Measurements from ENCODE around the gene DPF1. TPM values are rescaled to one million over a fixed set of nuclear protein-coding genes. Genes with fewer than 3 reads are reported as not detected.
A peak's percentile ranks its signal among the peaks of the same experiment; 100 is the strongest.
"Not testable (repeated sequence)": the region's sequence is repeated elsewhere in the genome, so short reads cannot be mapped to it uniquely, and the experiment has no call there.

DPF1 gene
- total RNA-seq, 1 donor from 2014 or later = 3.4 TPM

- Mint-ChIP-seq H3K4me3 (ENCODE audit: low read depth) (no peak overlapping the region), H3K27ac (no peak overlapping the region), H3K4me1 (ENCODE audit: low read depth) (peaks cover 10% of the 10 kb centered on the region), H3K9me3 (no peaks in the 10 kb centered on the region), H3K36me3 (ENCODE audit: low read depth) (peaks cover 10% of the 10 kb centered on the region), H3K27me3 (ENCODE audit: low read depth) (no peaks in the 10 kb centered on the region)
- intact Hi-C loops (cut with micrococcal nuclease) = no loop called here
- DNase-seq (ENCODE audit: low spot score) = no peak
These were observed 21.9 kb upstream of the DPF1 start for GRCh38 chr19:38245826-38246498.

GRCh38 chr19:38243279-38243673, 19.3 kb upstream of the DPF1 start:
- H3K4me1 Mint-ChIP-seq (ENCODE audit: low read depth) = peaks cover 8% of the 10 kb centered on the region
- no peaks in the 10 kb centered on the region for H3K9me3 Mint-ChIP-seq
- H3K4me3 Mint-ChIP-seq (ENCODE audit: low read depth) = peak overlapping the region; percentile 74
- intact Hi-C loops (cut with micrococcal nuclease) = loop anchor here (5.0 kb wide), 1 partner anchor 129 kb away; the partner anchor contains the start of gene PSMD8
- DNase-seq (ENCODE audit: low spot score) = no peak
- H3K27ac Mint-ChIP-seq = no peak overlapping the region
- no peaks in the 10 kb centered on the region for H3K27me3 Mint-ChIP-seq (ENCODE audit: low read depth)
- no peaks in the 10 kb centered on the region for H3K36me3 Mint-ChIP-seq (ENCODE audit: low read depth)

GRCh38 chr19:38239816-38240215, 15.8 kb upstream of the DPF1 start:
- Mint-ChIP-seq H3K27ac (no peak overlapping the region), H3K36me3 (ENCODE audit: low read depth) (no peaks in the 10 kb centered on the region), H3K9me3 (no peaks in the 10 kb centered on the region), H3K27me3 (ENCODE audit: low read depth) (no peaks in the 10 kb centered on the region), H3K4me1 (ENCODE audit: low read depth) (peaks cover 5% of the 10 kb centered on the region), H3K4me3 (ENCODE audit: low read depth) (no peak overlapping the region)
- no peak for DNase-seq (ENCODE audit: low spot score)
- intact Hi-C loops (cut with micrococcal nuclease) = loop anchor here (5.0 kb wide), 1 partner anchor 132 kb away; the partner anchor contains the start of gene PSMD8

GRCh38 chr19:38234615-38235014, 10.6 kb upstream of the DPF1 start:
- DNase-seq (ENCODE audit: low spot score) = no peak
- H3K36me3 Mint-ChIP-seq (ENCODE audit: low read depth) = no peaks in the 10 kb centered on the region
- peaks cover 19% of the 10 kb centered on the region for H3K27me3 Mint-ChIP-seq (ENCODE audit: low read depth)
- intact Hi-C loops (cut with micrococcal nuclease) = loop anchor here (5.0 kb wide), 2 partner anchors 83 to 153 kb away; partner anchors contain the start of genes GGN, KCNK6, SPRED3 and YIF1B
- H3K9me3 Mint-ChIP-seq = no peaks in the 10 kb centered on the region
- no peak overlapping the region for H3K27ac Mint-ChIP-seq
- no peak overlapping the region for H3K4me3 Mint-ChIP-seq (ENCODE audit: low read depth)
- peaks cover 4% of the 10 kb centered on the region for H3K4me1 Mint-ChIP-seq (ENCODE audit: low read depth)

GRCh38 chr19:38233740-38234251, 9.8 kb upstream of the DPF1 start:
- H3K27me3 Mint-ChIP-seq (ENCODE audit: low read depth) = peaks cover 21% of the 10 kb centered on the region
- intact Hi-C loops (cut with micrococcal nuclease) = loop anchor here (5.0 kb wide), 2 partner anchors 84 to 154 kb away; partner anchors contain the start of genes GGN, KCNK6, SPRED3 and YIF1B
- H3K4me3 Mint-ChIP-seq (ENCODE audit: low read depth) = no peak overlapping the region
- no peaks in the 10 kb centered on the region for H3K9me3 Mint-ChIP-seq
- no peak overlapping the region for H3K27ac Mint-ChIP-seq
- H3K4me1 Mint-ChIP-seq (ENCODE audit: low read depth) = peaks cover 4% of the 10 kb centered on the region
- no peaks in the 10 kb centered on the region for H3K36me3 Mint-ChIP-seq (ENCODE audit: low read depth)
- DNase-seq (ENCODE audit: low spot score) = peak; percentile 73

- Mint-ChIP-seq H3K27ac (no peak overlapping the region), H3K4me1 (ENCODE audit: low read depth) (peaks cover 8% of the 10 kb centered on the region), H3K27me3 (ENCODE audit: low read depth) (peaks cover 34% of the 10 kb centered on the region), H3K36me3 (ENCODE audit: low read depth) (no peaks in the 10 kb centered on the region), H3K9me3 (no peaks in the 10 kb centered on the region), H3K4me3 (ENCODE audit: low read depth) (no peak overlapping the region)
- no peak for DNase-seq (ENCODE audit: low spot score)
- intact Hi-C loops (cut with micrococcal nuclease) = loop anchor here (5.0 kb wide), 2 partner anchors 85 to 155 kb away; partner anchors contain the start of genes GGN, KCNK6, SPRED3 and YIF1B
These were observed 7.9 kb upstream of the DPF1 start for GRCh38 chr19:38231918-38232317.

GRCh38 chr19:38230506-38231133, 6.6 kb upstream of the DPF1 start:
- not testable (repeated sequence) for H3K9me3 Mint-ChIP-seq
- intact Hi-C loops (cut with micrococcal nuclease) = loop anchor here (5.0 kb wide), 2 partner anchors 87 to 157 kb away; partner anchors contain the start of genes GGN, KCNK6, SPRED3 and YIF1B
- H3K27me3 Mint-ChIP-seq (ENCODE audit: low read depth) = peaks cover 42% of the 10 kb centered on the region

GRCh38 chr19:38229585-38230073, 5.6 kb upstream of the DPF1 start:
- H3K9me3 Mint-ChIP-seq = no peaks in the 10 kb centered on the region
- no peaks in the 10 kb centered on the region for H3K36me3 Mint-ChIP-seq (ENCODE audit: low read depth)
- H3K27ac Mint-ChIP-seq = no peak overlapping the region
- DNase-seq (ENCODE audit: low spot score) = peak; percentile 71
- H3K4me3 Mint-ChIP-seq (ENCODE audit: low read depth) = peak overlapping the region; percentile 26
- H3K27me3 Mint-ChIP-seq (ENCODE audit: low read depth) = peaks cover 43% of the 10 kb centered on the region
- peaks cover 10% of the 10 kb centered on the region for H3K4me1 Mint-ChIP-seq (ENCODE audit: low read depth)
- intact Hi-C loops (cut with micrococcal nuclease) = loop anchor here (1.0 to 5.0 kb wide), 3 partner anchors 88 to 158 kb away; partner anchors contain the start of genes CATSPERG, GGN, KCNK6 and SPRED3

More at GRCh38 chr19:38230506-38231133, 6.6 kb upstream of the DPF1 start:
- H3K36me3 Mint-ChIP-seq (ENCODE audit: low read depth); DNase-seq (ENCODE audit: low spot score); H3K4me1 Mint-ChIP-seq (ENCODE audit: low read depth); H3K27ac Mint-ChIP-seq; H3K4me3 Mint-ChIP-seq (ENCODE audit: low read depth): not testable (repeated sequence)

GRCh38 chr19:38228491-38229439, 4.7 kb upstream of the DPF1 start:
- Mint-ChIP-seq H3K27ac (no peak overlapping the region), H3K36me3 (ENCODE audit: low read depth) (no peaks in the 10 kb centered on the region), H3K9me3 (no peaks in the 10 kb centered on the region), H3K27me3 (ENCODE audit: low read depth) (peaks cover 47% of the 10 kb centered on the region), H3K4me1 (ENCODE audit: low read depth) (peaks cover 10% of the 10 kb centered on the region), H3K4me3 (ENCODE audit: low read depth) (peak overlapping the region; percentile 76)
- no peak for DNase-seq (ENCODE audit: low spot score)
- intact Hi-C loops (cut with micrococcal nuclease) = loop anchor here (1.0 kb wide), 1 partner anchor 107 kb away; the partner anchor contains the start of gene CATSPERG

- peak overlapping the region; percentile 43 for H3K4me3 Mint-ChIP-seq (ENCODE audit: low read depth)
- DNase-seq (ENCODE audit: low spot score) = no peak
- intact Hi-C loops (cut with micrococcal nuclease) = no loop called here
- H3K36me3 Mint-ChIP-seq (ENCODE audit: low read depth) = no peaks in the 10 kb centered on the region
- H3K4me1 Mint-ChIP-seq (ENCODE audit: low read depth) = peaks cover 14% of the 10 kb centered on the region
- no peaks in the 10 kb centered on the region for H3K9me3 Mint-ChIP-seq
- H3K27me3 Mint-ChIP-seq (ENCODE audit: low read depth) = peaks cover 52% of the 10 kb centered on the region
- H3K27ac Mint-ChIP-seq = no peak overlapping the region
These were observed 4.0 kb upstream of the DPF1 start for GRCh38 chr19:38228005-38228377.

- H3K27me3 Mint-ChIP-seq (ENCODE audit: low read depth) = peaks cover 53% of the 10 kb centered on the region
- H3K9me3 Mint-ChIP-seq = no peaks in the 10 kb centered on the region
- H3K4me3 Mint-ChIP-seq (ENCODE audit: low read depth) = peak overlapping the region; percentile 43
- intact Hi-C loops (cut with micrococcal nuclease) = no loop called here
- H3K36me3 Mint-ChIP-seq (ENCODE audit: low read depth) = no peaks in the 10 kb centered on the region
- no peak for DNase-seq (ENCODE audit: low spot score)
- peaks cover 14% of the 10 kb centered on the region for H3K4me1 Mint-ChIP-seq (ENCODE audit: low read depth)
- H3K27ac Mint-ChIP-seq = no peak overlapping the region
These were observed 3.4 kb upstream of the DPF1 start for GRCh38 chr19:38227287-38228004.
